HEK293T (cell line): ENCODE measurements around the gene CSRP1.

Experiments
- FOXA1 ChIP-seq: fragments of 450-650 bp; IDR thresholded peaks from 2 replicates; pipeline ENCODE4 v1.6.1; 2016; ENCODE audit warnings: mild to moderate bottlenecking
- SP1 ChIP-seq: fragments of 450-650 bp; IDR thresholded peaks from 2 replicates; pipeline ENCODE4 v1.6.1; 2017

DNA sequence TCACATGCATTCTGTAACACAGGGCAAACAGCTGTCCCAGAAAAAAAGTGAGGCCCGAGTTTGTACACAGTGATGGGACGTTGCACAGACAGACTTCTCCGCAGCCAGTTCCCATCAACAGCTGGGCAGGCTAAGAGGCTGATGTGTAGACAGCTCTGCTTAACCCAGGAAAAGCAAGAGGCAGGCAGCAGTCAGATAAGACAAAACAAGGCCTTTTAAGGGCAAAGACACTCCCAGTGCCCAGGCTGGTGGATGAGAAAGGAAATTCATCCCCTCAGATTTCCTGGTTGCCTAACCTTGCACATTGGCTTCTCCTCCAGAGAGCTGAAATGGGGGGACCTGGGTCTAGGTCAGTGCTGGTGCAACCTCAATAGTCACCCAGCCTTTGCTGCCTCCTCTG is 20.7 kb downstream of the CSRP1 start:
- TF ChIP-seq SP1 = no peak
- TF ChIP-seq FOXA1 = no peak
